Dendritic cell treated with granulocyte-macrophage colony-stimulating factor and Interleukin-4, amounts not matched to agents 40 ng/mL and 50 ng/mL, for 4 days (primary cell): Measurements from ENCODE around the gene CMTM4.
A peak's percentile ranks its signal among the peaks of the same experiment; 100 is the strongest.

ENCODE experiments used
- H3K27ac Mint-ChIP-seq: one replicate; pipeline ENCODE4 v1.8.0; 2022; ENCODE audit warnings: mild to moderate bottlenecking, mixed read lengths
- H3K27me3 Mint-ChIP-seq: one replicate; pipeline ENCODE4 v1.8.0; 2022; ENCODE audit warnings: mild to moderate bottlenecking, mixed read lengths
- H3K36me3 Mint-ChIP-seq: one replicate; pipeline ENCODE4 v1.8.0; 2022; ENCODE audit warnings: low read depth, mixed read lengths
- H3K4me1 Mint-ChIP-seq: one replicate; pipeline ENCODE4 v1.8.0; 2022; ENCODE audit warnings: low read depth, mixed read lengths
- H3K4me3 Mint-ChIP-seq: one replicate; pipeline ENCODE4 v1.8.0; 2022; ENCODE audit warnings: mild to moderate bottlenecking, moderate library complexity, mixed read lengths
- H3K9me3 Mint-ChIP-seq: one replicate; pipeline ENCODE4 v1.8.0; 2022; ENCODE audit warnings: mixed read lengths
- intact Hi-C: fragments of 100-400 bp; cut with micrococcal nuclease; formaldehyde crosslinking; loops from one replicate; pipeline ENCODE4 v1.15.0; 2022

CMTM4 gene

GRCh38 chr16:66653581-66654350 is 42.8 kb downstream of the CMTM4 start:
- no peak overlapping the region for H3K27ac Mint-ChIP-seq
- peaks cover 59% of the 10 kb centered on the region for H3K4me1 Mint-ChIP-seq
- H3K4me3 Mint-ChIP-seq: no peak overlapping the region
- intact Hi-C loops: no loop called here
- H3K36me3 Mint-ChIP-seq: no peaks in the 10 kb centered on the region
- H3K9me3 Mint-ChIP-seq: no peaks in the 10 kb centered on the region
- H3K27me3 Mint-ChIP-seq: no peaks in the 10 kb centered on the region

- Mint-ChIP-seq H3K9me3 (no peaks in the 10 kb centered on the region), H3K4me1 (peaks cover 49% of the 10 kb centered on the region), H3K27ac (no peak overlapping the region), H3K36me3 (no peaks in the 10 kb centered on the region), H3K4me3 (no peak overlapping the region), H3K27me3 (no peaks in the 10 kb centered on the region)
- intact Hi-C loops: no loop called here
Observed at GRCh38 chr16:66652661-66653360, 43.7 kb downstream of the CMTM4 start.

DNA sequence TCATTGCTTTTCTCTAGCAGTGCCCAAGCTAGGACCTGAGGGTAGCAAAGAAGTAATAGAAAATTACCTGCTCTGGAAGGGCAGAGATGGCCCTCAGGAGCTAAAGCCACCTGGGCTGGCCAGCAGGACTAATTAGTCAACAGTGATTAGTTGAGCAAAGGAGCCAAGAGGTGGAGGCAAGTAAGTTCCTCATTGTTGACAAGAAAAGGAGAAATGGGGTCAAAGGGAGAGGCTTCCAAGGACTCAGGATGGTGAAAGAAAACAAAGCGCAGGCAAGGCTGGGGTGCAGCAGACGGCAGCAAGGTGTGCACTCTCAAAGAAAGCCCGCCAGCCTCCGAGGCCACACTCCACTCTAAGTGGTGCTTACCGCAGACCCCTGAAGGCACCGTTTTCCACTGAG is 44.6 kb downstream of the CMTM4 start:
- Mint-ChIP-seq H3K27ac (no peak overlapping the region), H3K9me3 (no peaks in the 10 kb centered on the region), H3K27me3 (no peaks in the 10 kb centered on the region), H3K36me3 (no peaks in the 10 kb centered on the region), H3K4me3 (no peak overlapping the region), H3K4me1 (peaks cover 48% of the 10 kb centered on the region)
- intact Hi-C loops: no loop called here

GRCh38 chr16:66651474-66651765 is 45.1 kb downstream of the CMTM4 start:
- H3K4me1 Mint-ChIP-seq: peaks cover 42% of the 10 kb centered on the region
- intact Hi-C loops: no loop called here
- H3K36me3 Mint-ChIP-seq: no peaks in the 10 kb centered on the region
- H3K27ac Mint-ChIP-seq: no peak overlapping the region
- peak overlapping the region; percentile 59 for H3K4me3 Mint-ChIP-seq
- no peaks in the 10 kb centered on the region for H3K9me3 Mint-ChIP-seq
- no peaks in the 10 kb centered on the region for H3K27me3 Mint-ChIP-seq

- H3K9me3 Mint-ChIP-seq: no peaks in the 10 kb centered on the region
- H3K36me3 Mint-ChIP-seq: no peaks in the 10 kb centered on the region
- intact Hi-C loops: no loop called here
- H3K4me3 Mint-ChIP-seq: peak overlapping the region; percentile 59
- peaks cover 42% of the 10 kb centered on the region for H3K4me1 Mint-ChIP-seq
- H3K27me3 Mint-ChIP-seq: no peaks in the 10 kb centered on the region
- no peak overlapping the region for H3K27ac Mint-ChIP-seq
Observed at GRCh38 chr16:66650707-66651473, 45.7 kb downstream of the CMTM4 start.

GRCh38 chr16:66649636-66650205 is 46.8 kb downstream of the CMTM4 start:
- Mint-ChIP-seq H3K9me3 (no peaks in the 10 kb centered on the region), H3K4me1 (peaks cover 42% of the 10 kb centered on the region), H3K27me3 (no peaks in the 10 kb centered on the region), H3K36me3 (no peaks in the 10 kb centered on the region), H3K4me3 (no peak overlapping the region), H3K27ac (peak overlapping the region; percentile 5)
- intact Hi-C loops: no loop called here

GRCh38 chr16:66649167-66649566 is 47.4 kb downstream of the CMTM4 start:
- Mint-ChIP-seq H3K27me3 (no peaks in the 10 kb centered on the region), H3K36me3 (no peaks in the 10 kb centered on the region), H3K4me1 (peaks cover 37% of the 10 kb centered on the region), H3K4me3 (no peak overlapping the region), H3K9me3 (no peaks in the 10 kb centered on the region), H3K27ac (peak overlapping the region; percentile 5)
- intact Hi-C loops: no loop called here

GRCh38 chr16:66647866-66648265 is 48.7 kb downstream of the CMTM4 start:
- no peaks in the 10 kb centered on the region for H3K9me3 Mint-ChIP-seq
- H3K36me3 Mint-ChIP-seq: no peaks in the 10 kb centered on the region
- H3K27ac Mint-ChIP-seq: no peak overlapping the region
- intact Hi-C loops: no loop called here
- no peak overlapping the region for H3K4me3 Mint-ChIP-seq
- peaks cover 27% of the 10 kb centered on the region for H3K4me1 Mint-ChIP-seq
- no peaks in the 10 kb centered on the region for H3K27me3 Mint-ChIP-seq

DNA sequence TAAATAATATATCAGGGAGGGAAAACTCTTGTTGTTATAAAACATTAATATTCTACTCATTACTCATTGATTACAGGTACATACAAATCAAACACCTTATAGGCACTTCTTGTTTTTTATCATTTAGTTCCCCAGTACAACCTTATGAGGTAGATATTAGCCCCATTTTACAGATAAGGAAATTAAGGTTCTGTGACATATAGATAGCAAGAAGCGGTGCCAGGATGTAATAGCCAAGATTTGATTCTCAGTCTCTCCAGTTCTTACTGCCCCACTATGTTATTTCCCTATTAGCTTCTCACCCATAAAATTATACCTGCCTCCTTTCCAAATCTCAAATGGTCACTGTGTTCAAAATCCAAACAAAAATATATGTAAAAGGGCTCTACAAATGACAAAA is 55.2 kb downstream of the CMTM4 start:
- intact Hi-C loops: no loop called here
- no peak overlapping the region for H3K4me3 Mint-ChIP-seq
- no peaks in the 10 kb centered on the region for H3K9me3 Mint-ChIP-seq
- H3K36me3 Mint-ChIP-seq: no peaks in the 10 kb centered on the region
- H3K27ac Mint-ChIP-seq: no peak overlapping the region
- H3K4me1 Mint-ChIP-seq: no peaks in the 10 kb centered on the region
- H3K27me3 Mint-ChIP-seq: no peaks in the 10 kb centered on the region

DNA sequence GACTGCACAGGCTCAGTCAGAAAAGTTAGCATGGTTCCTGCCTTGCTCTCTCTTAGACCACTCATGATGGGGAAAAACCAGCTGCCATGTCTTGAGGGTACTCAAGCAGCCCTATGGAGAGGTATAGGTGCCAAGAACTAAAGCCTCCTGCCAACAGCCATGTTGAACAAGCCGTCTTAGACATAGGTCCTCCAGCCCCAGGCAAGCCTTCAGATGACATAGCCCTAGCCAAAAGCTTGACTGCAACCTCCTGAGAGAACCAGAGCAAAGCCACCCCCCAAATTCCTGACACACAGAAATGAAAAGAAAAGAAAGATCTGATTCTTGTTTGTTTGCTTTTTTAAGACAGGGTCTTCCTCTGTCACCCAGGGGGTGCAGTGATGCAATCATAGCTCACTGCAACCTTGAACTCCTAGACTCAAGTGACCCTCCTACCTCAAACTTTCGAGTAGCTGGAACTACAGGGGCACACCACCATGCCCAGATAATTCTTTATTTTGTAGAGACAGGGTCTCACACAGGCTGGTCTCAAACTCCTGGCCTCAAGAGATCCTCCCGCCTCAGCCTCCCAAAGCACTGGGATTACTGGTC is 55.7 kb downstream of the CMTM4 start:
- Mint-ChIP-seq H3K36me3 (no peaks in the 10 kb centered on the region), H3K27ac (no peak overlapping the region), H3K4me3 (no peak overlapping the region), H3K27me3 (no peaks in the 10 kb centered on the region), H3K4me1 (no peaks in the 10 kb centered on the region), H3K9me3 (no peaks in the 10 kb centered on the region)
- intact Hi-C loops: no loop called here

GRCh38 chr16:66639091-66639885 is 57.3 kb downstream of the CMTM4 start:
- no peaks in the 10 kb centered on the region for H3K9me3 Mint-ChIP-seq
- H3K4me1 Mint-ChIP-seq: no peaks in the 10 kb centered on the region
- no peak overlapping the region for H3K27ac Mint-ChIP-seq
- no peak overlapping the region for H3K4me3 Mint-ChIP-seq
- no peaks in the 10 kb centered on the region for H3K27me3 Mint-ChIP-seq
- intact Hi-C loops: no loop called here
- H3K36me3 Mint-ChIP-seq: peaks cover 7% of the 10 kb centered on the region

DNA sequence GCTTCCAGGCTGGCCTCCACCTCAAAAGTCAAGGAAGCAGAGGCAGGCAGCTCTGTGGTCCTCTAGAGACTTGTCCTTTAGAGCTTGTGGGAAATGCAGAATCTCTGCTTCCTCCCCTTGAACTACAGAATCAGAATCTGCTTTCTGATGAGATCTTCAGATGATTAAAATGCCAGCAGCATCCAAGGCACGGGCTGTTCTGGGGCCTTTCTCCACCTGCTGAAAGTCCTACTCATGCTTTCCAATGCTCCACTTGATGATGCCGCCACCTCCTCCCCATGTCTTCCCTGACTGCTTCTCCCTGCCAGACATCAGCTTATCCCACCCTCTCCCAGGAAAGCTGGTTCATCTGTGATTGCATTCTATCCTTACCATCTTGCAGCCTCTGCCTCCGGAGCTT is 58.7 kb downstream of the CMTM4 start:
- no peaks in the 10 kb centered on the region for H3K4me1 Mint-ChIP-seq
- intact Hi-C loops: no loop called here
- H3K27ac Mint-ChIP-seq: no peak overlapping the region
- no peaks in the 10 kb centered on the region for H3K9me3 Mint-ChIP-seq
- H3K4me3 Mint-ChIP-seq: no peak overlapping the region
- peaks cover 21% of the 10 kb centered on the region for H3K36me3 Mint-ChIP-seq
- no peaks in the 10 kb centered on the region for H3K27me3 Mint-ChIP-seq

DNA sequence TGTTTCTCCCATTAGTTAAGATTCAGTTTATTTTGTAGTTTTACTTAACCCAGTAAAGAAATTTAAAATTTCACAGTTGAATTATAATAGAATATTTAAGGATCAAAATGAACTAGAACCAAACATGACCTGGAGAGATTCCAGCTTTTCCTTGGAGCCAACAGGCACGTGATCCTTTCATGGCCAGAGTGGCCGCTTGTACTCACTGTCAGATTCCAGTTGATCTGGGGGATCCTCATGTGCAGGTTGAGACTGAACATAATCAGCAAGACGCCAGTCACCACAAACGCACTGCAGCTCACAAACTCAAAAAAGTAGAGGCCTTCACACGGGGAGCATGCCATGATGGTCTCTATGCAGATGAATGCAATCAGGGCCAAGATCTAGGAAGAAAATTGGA is 60.3 kb downstream of the CMTM4 start:
- Mint-ChIP-seq H3K4me3 (no peak overlapping the region), H3K36me3 (peaks cover 28% of the 10 kb centered on the region), H3K27me3 (no peaks in the 10 kb centered on the region), H3K27ac (no peak overlapping the region), H3K9me3 (no peaks in the 10 kb centered on the region), H3K4me1 (no peaks in the 10 kb centered on the region)
- intact Hi-C loops: no loop called here
